ENCODE results near the gene SREBF2. TPM values are rescaled to one million over a fixed set of nuclear protein-coding genes. Genes with fewer than 3 reads are reported as not detected.

SREBF2 gene
- total RNA-seq, 3 donors from 2014 or later (not counting 1 experiment from before 2014, with no cell fraction given): 101 to 106 (median 105) TPM

DNA sequence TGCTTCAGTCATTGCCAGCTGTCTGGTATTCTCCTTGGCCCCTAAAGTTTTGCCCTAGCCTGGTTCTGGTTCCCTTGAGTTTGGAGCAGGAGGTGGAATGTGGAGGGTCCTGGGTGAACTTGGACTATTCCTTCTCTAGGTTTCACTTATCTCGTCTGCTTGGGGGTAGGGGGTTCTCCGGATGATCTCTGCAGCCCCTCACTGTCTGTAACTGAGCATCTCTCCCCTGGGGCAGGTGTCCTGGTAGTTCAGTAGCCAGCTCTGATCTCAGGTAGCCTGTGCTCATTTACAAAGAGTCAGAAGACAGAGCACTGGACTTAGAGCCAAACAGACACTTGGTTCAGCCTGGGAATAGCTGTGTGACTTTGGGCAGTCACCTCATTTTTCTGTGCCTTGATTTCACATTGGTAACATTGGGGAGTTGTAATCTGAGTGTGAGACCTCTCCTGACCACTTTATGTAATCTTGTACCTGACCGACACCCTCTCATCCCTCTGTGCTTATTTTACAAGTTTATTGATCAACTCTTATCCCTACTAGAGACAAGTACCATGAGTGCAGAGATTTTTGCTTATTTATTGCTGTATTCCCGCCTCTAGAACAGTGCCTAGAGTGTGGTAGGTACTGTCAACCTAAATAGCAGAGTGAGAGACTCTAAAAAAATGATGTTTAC is 31.6 kb upstream of the SREBF2 start:
- H3K27ac Mint-ChIP-seq: peak overlapping the region; percentile 93 to 96
- TF ChIP-seq, protein P1, sequence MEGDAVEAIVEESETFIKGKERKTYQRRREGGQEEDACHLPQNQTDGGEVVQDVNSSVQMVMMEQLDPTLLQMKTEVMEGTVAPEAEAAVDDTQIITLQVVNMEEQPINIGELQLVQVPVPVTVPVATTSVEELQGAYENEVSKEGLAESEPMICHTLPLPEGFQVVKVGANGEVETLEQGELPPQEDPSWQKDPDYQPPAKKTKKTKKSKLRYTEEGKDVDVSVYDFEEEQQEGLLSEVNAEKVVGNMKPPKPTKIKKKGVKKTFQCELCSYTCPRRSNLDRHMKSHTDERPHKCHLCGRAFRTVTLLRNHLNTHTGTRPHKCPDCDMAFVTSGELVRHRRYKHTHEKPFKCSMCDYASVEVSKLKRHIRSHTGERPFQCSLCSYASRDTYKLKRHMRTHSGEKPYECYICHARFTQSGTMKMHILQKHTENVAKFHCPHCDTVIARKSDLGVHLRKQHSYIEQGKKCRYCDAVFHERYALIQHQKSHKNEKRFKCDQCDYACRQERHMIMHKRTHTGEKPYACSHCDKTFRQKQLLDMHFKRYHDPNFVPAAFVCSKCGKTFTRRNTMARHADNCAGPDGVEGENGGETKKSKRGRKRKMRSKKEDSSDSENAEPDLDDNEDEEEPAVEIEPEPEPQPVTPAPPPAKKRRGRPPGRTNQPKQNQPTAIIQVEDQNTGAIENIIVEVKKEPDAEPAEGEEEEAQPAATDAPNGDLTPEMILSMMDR (IDR thresholded peaks at IDR 0.05): no peak
- H3K27ac ChIP-seq (ENCODE audit: low read length): peak overlapping the region; percentile 92
- H3K4me3 Mint-ChIP-seq: peak overlapping the region; percentile 96
- H3K36me3 Mint-ChIP-seq: no peaks in the 10 kb centered on the region
- peak overlapping the region; percentile 96 for H3K4me3 ChIP-seq (ENCODE audit: low read length)
- no peaks in the 10 kb centered on the region for H3K9me3 ChIP-seq (ENCODE audit: control insufficient read depth, insufficient read depth, low read length)
- no peaks in the 10 kb centered on the region for H3K27me3 ChIP-seq (ENCODE audit: control insufficient read depth, insufficient read depth, low read length)
- no peaks in the 10 kb centered on the region for H3K9me3 Mint-ChIP-seq
- no peak for ATAC-seq
- intact Hi-C loops (cut with micrococcal nuclease): no loop called here
- peaks cover 24 to 36% of the 10 kb centered on the region in 2 donors for H3K4me1 Mint-ChIP-seq
- H3K27me3 Mint-ChIP-seq (ENCODE audit: low read depth in 2 of 2): no peaks in the 10 kb centered on the region
- WGBS (ENCODE audit: insufficient coverage): 36% methylated on average over 4 of the region's 4 CpGs
- peaks cover 21% of the 10 kb centered on the region for H3K4me1 ChIP-seq (ENCODE audit: control insufficient read depth, insufficient read depth, low read length)
- peak in 1 of 2 donors; percentile 24 for DNase-seq
- H3K36me3 ChIP-seq (ENCODE audit: control insufficient read depth, insufficient read depth, low read length): peaks cover 2% of the 10 kb centered on the region

DNA sequence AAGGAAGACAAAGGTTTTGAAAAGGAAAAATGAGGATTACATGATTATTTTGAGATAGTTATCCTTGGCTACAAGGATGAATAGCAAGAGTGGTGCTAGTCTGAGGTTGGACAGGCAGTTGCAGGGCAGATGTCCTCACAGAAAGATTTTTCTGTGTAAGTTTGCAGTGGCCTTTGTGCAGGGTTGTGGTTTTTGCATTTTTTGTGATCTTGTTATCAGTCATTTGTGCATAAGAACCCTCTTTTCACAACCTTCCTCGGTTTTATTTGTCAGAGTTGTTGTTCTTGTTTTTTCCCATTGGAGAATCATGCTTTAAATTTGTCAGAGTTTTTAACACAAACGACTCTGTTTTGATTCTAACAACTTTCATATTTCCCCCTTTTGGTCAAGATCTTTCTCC is 31.0 kb upstream of the SREBF2 start:
- Mint-ChIP-seq H3K27me3 (ENCODE audit: low read depth in 2 of 2) (no peaks in the 10 kb centered on the region), H3K4me3 (peak overlapping the region; percentile 96), H3K9me3 (no peaks in the 10 kb centered on the region), H3K27ac (peak overlapping the region; percentile 93 to 96), H3K36me3 (no peaks in the 10 kb centered on the region), H3K4me1 (peaks cover 24 to 36% of the 10 kb centered on the region in 2 donors)
- no peak overlapping the region for H3K27ac ChIP-seq (ENCODE audit: low read length)
- no peaks in the 10 kb centered on the region for H3K27me3 ChIP-seq (ENCODE audit: control insufficient read depth, insufficient read depth, low read length)
- H3K4me1 ChIP-seq (ENCODE audit: control insufficient read depth, insufficient read depth, low read length): peaks cover 21% of the 10 kb centered on the region
- intact Hi-C loops (cut with micrococcal nuclease): no loop called here
- H3K36me3 ChIP-seq (ENCODE audit: control insufficient read depth, insufficient read depth, low read length): peaks cover 2% of the 10 kb centered on the region
- WGBS (ENCODE audit: insufficient coverage): no CpG with 5 or more reads among the region's 2 CpGs
- H3K4me3 ChIP-seq (ENCODE audit: low read length): no peak overlapping the region
- TF ChIP-seq, protein P1 (IDR thresholded peaks at IDR 0.05): no peak
- no peaks in the 10 kb centered on the region for H3K9me3 ChIP-seq (ENCODE audit: control insufficient read depth, insufficient read depth, low read length)
- DNase-seq (no peak), ATAC-seq (no peak)

DNA sequence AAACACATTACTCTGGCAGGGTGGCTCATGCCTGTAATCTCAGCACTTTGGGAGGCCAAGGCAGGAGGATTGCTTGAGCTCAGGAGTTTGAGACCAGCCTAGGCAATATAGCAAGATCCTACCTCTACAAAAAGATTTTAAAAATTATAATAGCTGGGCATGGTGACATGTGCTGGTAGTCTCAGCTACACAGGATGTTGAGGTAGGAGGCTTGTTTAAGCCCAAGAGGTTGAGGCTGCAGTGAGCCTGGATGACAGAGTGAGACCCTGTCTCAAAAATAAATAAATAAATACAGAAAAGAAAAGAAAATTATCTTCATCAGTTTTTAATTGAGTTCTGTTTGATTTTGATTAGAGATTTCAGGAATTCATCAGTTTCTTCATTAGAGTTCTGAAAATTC is 27.3 kb upstream of the SREBF2 start:
- ATAC-seq (no peak), DNase-seq (no peak)
- TF ChIP-seq, protein P1 (IDR thresholded peaks at IDR 0.05): no peak
- Histone ChIP-seq H3K4me3 (ENCODE audit: low read length) (no peak overlapping the region), H3K4me1 (ENCODE audit: control insufficient read depth, insufficient read depth, low read length) (peaks cover 10% of the 10 kb centered on the region), H3K27me3 (ENCODE audit: control insufficient read depth, insufficient read depth, low read length) (no peaks in the 10 kb centered on the region), H3K9me3 (ENCODE audit: control insufficient read depth, insufficient read depth, low read length) (no peaks in the 10 kb centered on the region), H3K27ac (ENCODE audit: low read length) (no peak overlapping the region), H3K36me3 (ENCODE audit: control insufficient read depth, insufficient read depth, low read length) (peaks cover 7% of the 10 kb centered on the region)
- intact Hi-C loops (cut with micrococcal nuclease): no loop called here
- Mint-ChIP-seq H3K27ac (no peak overlapping the region), H3K27me3 (ENCODE audit: low read depth in 2 of 2) (no peaks in the 10 kb centered on the region), H3K4me3 (no peak overlapping the region), H3K36me3 (no peaks in the 10 kb centered on the region), H3K4me1 (peaks cover 15 to 29% of the 10 kb centered on the region in 2 donors), H3K9me3 (no peaks in the 10 kb centered on the region)

DNA sequence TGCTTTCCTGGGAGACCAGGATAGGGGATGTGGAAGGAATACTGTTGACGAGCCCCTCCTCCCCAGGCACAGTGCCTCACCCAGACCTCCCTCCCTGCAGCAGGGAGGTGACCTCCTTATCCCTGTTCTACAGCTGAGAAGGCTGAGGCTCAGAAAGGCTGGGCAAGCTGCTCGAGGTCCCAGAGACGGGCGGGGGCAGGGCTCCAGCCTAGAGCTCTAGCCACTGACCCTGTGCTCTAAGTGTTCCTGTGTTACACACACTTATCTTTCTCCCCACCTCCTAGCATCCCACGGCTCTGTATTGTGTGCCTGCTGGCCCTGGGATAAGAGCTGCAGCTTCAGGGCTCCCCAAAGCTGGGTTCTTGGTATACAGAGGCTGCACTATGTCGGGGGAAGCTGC is 24.5 kb upstream of the SREBF2 start:
- intact Hi-C loops (cut with micrococcal nuclease): no loop called here
- ATAC-seq: no peak
- WGBS (ENCODE audit: insufficient coverage): 95% methylated on average over 6 of the region's 6 CpGs

More for the DNA sequence above, 24.5 kb upstream of the SREBF2 start:
- no peaks in the 10 kb centered on the region for H3K27me3 Mint-ChIP-seq (ENCODE audit: low read depth in 2 of 2)
- H3K36me3 Mint-ChIP-seq: no peaks in the 10 kb centered on the region
- Histone ChIP-seq H3K36me3 (ENCODE audit: control insufficient read depth, insufficient read depth, low read length) (peaks cover 7% of the 10 kb centered on the region), H3K27ac (ENCODE audit: low read length) (no peak overlapping the region), H3K9me3 (ENCODE audit: control insufficient read depth, insufficient read depth, low read length) (no peaks in the 10 kb centered on the region), H3K4me1 (ENCODE audit: control insufficient read depth, insufficient read depth, low read length) (no peaks in the 10 kb centered on the region), H3K27me3 (ENCODE audit: control insufficient read depth, insufficient read depth, low read length) (no peaks in the 10 kb centered on the region), H3K4me3 (ENCODE audit: low read length) (no peak overlapping the region)
- no peak overlapping the region for H3K4me3 Mint-ChIP-seq
- H3K9me3 Mint-ChIP-seq: no peaks in the 10 kb centered on the region
- H3K27ac Mint-ChIP-seq: no peak overlapping the region
- DNase-seq: no peak
- peaks cover 4 to 13% of the 10 kb centered on the region in 2 donors for H3K4me1 Mint-ChIP-seq
- TF ChIP-seq, protein P1 (IDR thresholded peaks at IDR 0.05): no peak

All from natural killer cell (primary cell).